Parathyroid adenoma (tissue), 2 donors: ENCODE data around the gene BEX1.

Experiments used
- H2AFZ ChIP-seq: fragments of 300-600 bp; sonication (generic); one replicate; pipeline ENCODE4 v1.7.0; 2017; ENCODE audit warnings: antibody characterized with exemption, mild to moderate bottlenecking
- H3K27ac ChIP-seq: fragments of 300-600 bp; sonication (generic); one replicate; pipeline ENCODE4 v1.7.0; 2017
- H3K27me3 ChIP-seq: fragments of 300-600 bp; sonication (generic); one replicate; pipeline ENCODE4 v1.7.0; 2017; ENCODE audit warnings: low read length; ENCODE audit not compliant: control insufficient read depth, insufficient read depth
- H3K36me3 ChIP-seq: fragments of 300-600 bp; sonication (generic); one replicate; pipeline ENCODE4 v1.7.0; 2017; ENCODE audit warnings: low read length; ENCODE audit not compliant: control insufficient read depth, insufficient read depth
- H3K4me1 ChIP-seq: fragments of 300-600 bp; sonication (generic); one replicate; pipeline ENCODE4 v1.7.0; 2017; ENCODE audit warnings: control low read depth
- H3K4me2 ChIP-seq: fragments of 300-600 bp; sonication (generic); one replicate; pipeline ENCODE4 v1.7.0; 2017; ENCODE audit warnings: low read length
- H3K4me3 ChIP-seq: fragments of 300-600 bp; sonication (generic); one replicate; pipeline ENCODE4 v1.7.0; 2017; ENCODE audit warnings: low read depth, low read length
- H3K79me2 ChIP-seq: fragments of 300-600 bp; sonication (generic); one replicate; pipeline ENCODE4 v1.7.0; 2017; ENCODE audit warnings: control low read depth
- H3K9ac ChIP-seq: fragments of 300-600 bp; sonication (generic); one replicate; pipeline ENCODE4 v1.7.0; 2017; ENCODE audit warnings: mild to moderate bottlenecking
- H3K9me3 ChIP-seq: fragments of 300-600 bp; sonication (generic); one replicate; pipeline ENCODE4 v1.7.0; 2017; ENCODE audit warnings: low read length; ENCODE audit not compliant: control insufficient read depth
- CTCF ChIP-seq: fragments of 300-600 bp; sonication (generic); IDR thresholded peaks from one replicate; pipeline ENCODE4 v1.7.0; 2017; ENCODE audit warnings: antibody characterized with exemption, mild to moderate bottlenecking
- donor health status: primary hyperparathyroidism.

BEX1 gene

GRCh38 chrX:103012945-103013344 is 51.0 kb downstream of the BEX1 start:
- no peak overlapping the region for H3K4me3 ChIP-seq
- H3K9me3 ChIP-seq: no peaks in the 10 kb centered on the region
- no peak overlapping the region for H3K9ac ChIP-seq

More at GRCh38 chrX:103012945-103013344, 51.0 kb downstream of the BEX1 start:
- no peak overlapping the region for H3K4me2 ChIP-seq
- H2AFZ ChIP-seq: no peak overlapping the region
- H3K79me2 ChIP-seq: no peaks in the 10 kb centered on the region
- H3K27ac ChIP-seq: no peak overlapping the region
- no peak for TF ChIP-seq CTCF
- no peaks in the 10 kb centered on the region for H3K36me3 ChIP-seq
- no peaks in the 10 kb centered on the region for H3K27me3 ChIP-seq
- H3K4me1 ChIP-seq: no peaks in the 10 kb centered on the region
